Embryonic facial prominence (tissue), 1 donor: ENCODE data around the gene RNF13.

Experiments used
- DNase-seq: peaks from one replicate; pipeline ENCODE4 v3.0.0-alpha.2; 2016; ENCODE audit errors: extremely low spot score

Gene RNF13

DNA sequence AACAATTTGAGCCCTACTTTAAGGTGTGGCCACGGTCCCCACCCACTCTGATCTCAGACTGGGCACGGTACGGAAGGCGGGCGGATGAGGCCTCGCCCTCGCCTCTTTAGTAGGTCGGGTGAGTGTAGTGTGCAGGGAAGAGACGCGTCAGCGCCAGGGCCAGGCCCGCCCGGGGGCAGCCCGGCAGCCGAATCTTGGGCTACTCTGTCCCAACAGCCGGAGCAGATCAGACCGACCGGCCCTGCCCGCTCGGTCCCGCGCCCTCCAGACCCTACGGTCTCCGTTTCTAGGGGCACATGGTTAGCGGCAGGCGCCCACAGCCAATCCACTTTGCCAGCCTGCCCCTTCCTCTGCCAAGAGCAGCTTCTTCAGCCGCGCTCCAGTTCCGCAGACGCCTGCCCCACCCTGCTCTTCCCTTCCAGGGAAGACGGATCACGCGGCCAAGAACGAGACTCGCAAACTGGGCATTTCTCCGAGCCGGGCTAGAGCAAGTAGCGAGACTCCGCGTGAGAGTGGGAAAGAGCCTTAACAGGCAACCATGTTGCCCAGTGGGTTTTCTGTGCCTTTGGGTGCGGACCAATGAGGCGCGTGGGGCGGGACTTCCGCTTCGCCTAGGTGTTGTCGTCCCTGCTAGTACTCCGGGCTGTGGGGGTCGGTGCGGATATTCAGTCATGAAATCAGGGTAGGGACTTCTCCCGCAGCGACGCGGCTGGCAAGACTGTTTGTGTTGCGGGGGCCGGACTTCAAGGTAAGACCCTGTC lies at the start of gene RNF13:
RNF13 (plus strand) TSS at position 610 of the 761 bp plus-strand sequence. CDS start 32,812 bp downstream, outside the sequence.
- DNase-seq, result peak; percentile 86

DNA sequence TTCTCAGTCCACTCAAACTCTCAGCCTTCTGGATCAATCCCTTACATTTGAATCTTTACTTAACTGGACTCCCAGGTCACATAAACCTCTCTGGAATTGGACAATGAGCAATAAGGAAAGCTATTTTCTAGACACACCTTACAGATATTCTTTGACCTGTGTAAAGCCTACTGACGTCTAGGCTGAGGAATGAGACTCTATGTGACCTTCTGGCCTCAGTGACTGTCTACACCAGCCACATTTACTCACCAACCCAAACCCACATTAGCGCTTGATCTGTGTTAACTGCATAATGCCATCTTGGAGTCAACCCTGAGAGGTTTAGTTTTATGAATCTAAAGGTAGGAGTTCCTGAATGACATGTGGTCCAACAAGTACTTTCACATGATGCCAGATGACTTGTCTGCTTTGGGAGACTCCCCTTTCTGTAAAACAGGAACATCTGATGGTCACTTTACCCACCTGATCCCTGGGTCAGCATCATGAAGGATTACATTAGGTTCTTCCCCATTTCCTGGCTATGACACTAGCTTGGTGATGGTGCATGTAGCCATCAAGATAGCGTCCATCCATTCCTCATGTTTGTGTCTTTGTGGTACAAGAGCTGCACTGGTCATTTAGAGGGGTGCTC lies 49.3 kb upstream of the RNF13 start:
- DNase-seq, result no peak

GRCh38 chr3:149764302-149764701 lies 48.7 kb upstream of the RNF13 start:
- no peak for DNase-seq

GRCh38 chr3:149765762-149766334 lies 47.2 kb upstream of the RNF13 start:
- no peak for DNase-seq

- no peak for DNase-seq
These were observed 45.3 kb upstream of the RNF13 start for GRCh38 chr3:149767720-149768119.

- DNase-seq, result no peak
These were observed 44.3 kb upstream of the RNF13 start for GRCh38 chr3:149768704-149769103.

- DNase-seq, result no peak
These were observed 42.8 kb upstream of the RNF13 start for GRCh38 chr3:149770246-149770645.

DNA sequence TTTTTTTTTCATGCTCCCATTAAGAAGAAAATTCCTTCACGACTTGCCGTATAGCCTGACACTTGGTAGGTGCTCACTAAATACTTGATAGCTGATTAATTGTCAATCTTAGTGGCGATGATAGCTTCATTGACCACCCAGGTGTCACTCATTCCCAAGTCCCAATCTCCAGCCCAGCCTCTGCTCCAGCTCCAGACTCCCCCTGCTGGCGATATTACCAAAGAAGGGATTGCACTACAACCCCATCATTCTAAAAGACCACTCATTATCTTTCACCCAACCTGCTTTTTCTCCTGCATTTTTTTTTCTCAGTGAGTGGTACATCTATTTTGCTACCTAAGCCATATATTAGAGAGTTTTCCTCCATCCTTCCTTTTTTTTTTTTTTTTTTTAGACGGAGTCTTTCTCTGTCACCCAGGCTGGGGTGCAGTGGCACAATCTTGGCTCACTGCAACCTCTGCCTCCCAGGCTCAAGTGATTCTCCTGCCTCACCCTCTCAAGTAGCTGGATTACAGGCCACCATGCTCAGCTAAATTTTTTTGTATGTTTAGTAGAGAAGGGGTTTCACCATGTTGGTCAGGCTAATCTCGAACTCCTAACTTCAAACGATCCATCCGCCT lies 41.3 kb upstream of the RNF13 start:
- DNase-seq, result no peak

- DNase-seq, result no peak
These were observed 40.2 kb upstream of the RNF13 start for GRCh38 chr3:149772861-149773260.

GRCh38 chr3:149776170-149776569 lies 36.8 kb upstream of the RNF13 start:
- no peak for DNase-seq

GRCh38 chr3:149777414-149778214 lies 35.4 kb upstream of the RNF13 start:
- no peak for DNase-seq

DNA sequence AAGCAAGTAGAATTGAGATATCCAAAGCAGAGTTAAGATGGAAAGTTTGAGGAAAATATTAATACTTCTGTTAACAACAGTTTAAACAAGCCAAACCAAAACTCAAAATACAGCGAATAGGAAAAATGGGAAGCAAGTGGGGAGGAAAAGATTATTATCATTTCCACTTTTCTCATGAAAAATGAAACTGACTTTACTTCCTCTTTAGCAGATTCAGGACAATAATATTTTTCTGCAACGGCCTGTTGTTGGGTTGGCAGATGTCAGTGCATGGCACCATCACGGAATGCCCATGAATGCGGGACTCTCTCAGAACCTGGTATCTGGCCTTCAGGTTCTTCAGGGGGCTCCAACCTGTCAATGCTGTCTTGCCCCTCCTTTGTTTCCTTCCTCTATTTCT lies 31.8 kb upstream of the RNF13 start:
- no peak for DNase-seq

DNA sequence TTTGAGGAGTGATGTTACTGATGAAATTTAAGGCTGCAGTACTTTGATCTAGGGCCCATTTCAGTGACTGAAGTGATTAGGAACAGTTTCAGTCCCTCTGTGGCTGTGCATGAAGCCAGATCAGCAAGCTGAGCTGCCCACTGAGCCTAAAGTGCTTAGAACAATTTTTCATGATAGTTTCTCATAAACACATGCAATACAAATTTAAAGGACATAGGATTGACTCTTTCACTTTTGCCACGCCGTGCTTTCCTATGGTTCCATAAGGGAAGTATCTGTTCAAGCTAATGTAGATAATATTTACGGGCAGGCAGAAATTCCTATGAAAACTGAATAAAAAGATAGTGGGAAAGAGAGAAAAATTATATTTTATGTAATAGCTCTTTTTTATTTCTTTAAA lies 31.3 kb upstream of the RNF13 start:
- no peak for DNase-seq

DNA sequence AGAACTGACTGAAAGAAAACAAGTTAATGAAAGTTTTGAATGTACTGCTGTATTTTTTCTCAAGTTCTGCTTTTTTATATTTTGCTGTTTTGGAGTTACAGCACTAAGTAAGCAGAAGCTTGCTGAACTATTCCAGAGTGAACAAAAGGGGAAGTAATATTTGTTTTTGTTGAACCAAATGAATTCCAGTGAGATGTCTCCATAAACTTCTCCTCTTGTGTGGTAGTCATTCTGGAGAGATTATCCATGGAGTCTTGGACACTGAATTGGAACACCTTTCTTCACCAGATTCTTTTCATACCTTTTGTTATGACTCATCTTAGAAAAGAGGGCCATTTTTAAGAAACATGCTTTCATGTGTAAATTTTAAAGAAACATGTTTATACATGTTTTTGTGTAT lies 29.4 kb upstream of the RNF13 start:
- DNase-seq, result no peak

GRCh38 chr3:149784064-149784704 lies 28.8 kb upstream of the RNF13 start:
- no peak for DNase-seq

GRCh38 chr3:149790268-149790667 lies 22.7 kb upstream of the RNF13 start:
- DNase-seq, result no peak

DNA sequence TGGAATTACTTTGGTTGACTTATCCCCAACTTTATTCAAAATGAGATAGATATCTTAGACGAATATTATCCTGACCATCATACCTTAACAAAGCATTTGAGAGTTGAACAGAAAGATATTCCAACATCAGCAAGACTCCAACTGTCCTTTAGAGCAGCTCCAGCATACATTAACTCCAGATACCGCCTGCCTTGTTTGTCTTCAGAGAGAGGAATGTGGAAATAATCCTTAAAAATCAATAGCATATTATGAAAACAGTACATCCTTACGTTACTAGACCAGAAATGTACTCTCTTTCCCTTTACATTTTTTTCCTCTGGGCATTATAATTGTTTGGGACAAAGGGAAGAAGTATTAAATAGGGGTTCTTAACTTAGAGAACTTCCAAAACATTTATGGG lies 22.3 kb upstream of the RNF13 start:
- no peak for DNase-seq

- DNase-seq, result no peak
These were observed 20.4 kb upstream of the RNF13 start, which contains the start of gene ANKUB1 for GRCh38 chr3:149792452-149793270. ANKUB1 (minus strand) TSS chr3:149792554; CDS start chr3:149792366, 188 bp downstream.

DNA sequence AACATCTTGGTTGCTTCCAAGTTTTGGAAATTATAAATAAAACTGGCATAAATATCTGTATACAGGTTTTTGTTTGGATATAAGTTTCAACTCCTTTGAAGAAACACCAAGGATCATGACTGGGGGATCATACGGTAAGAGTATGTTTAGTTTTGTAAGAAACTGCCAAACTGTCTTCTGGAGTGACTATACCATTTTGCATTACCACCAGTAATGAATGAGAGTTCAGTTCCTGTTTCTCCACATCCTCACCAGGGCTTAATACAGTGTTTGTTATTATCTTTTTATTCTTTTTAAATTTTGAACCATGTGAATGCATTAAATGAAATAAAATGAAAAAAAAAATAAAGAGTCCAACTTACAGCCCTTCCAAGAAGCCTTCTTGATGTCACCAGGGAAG lies 17.0 kb upstream of the RNF13 start:
- no peak for DNase-seq

DNA sequence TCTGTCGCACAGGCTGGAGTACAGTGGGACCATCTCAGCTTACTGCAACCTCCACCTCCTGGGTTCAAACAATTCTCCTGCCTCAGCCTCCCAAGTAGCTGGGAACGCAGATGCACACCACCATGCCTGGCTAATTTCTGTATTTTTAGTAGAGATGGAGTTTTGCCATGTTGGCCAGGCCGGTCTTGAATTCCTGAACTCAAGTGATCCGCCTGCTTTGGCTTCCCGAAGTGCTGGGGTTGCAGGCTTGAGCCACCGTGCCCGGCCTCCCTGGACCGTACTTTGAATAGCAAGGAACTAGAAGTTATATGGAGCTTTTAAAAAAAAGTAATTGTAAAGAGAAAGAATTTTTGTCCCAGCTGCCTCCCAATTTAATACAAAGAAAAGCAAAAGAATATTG lies 12.3 kb upstream of the RNF13 start:
- DNase-seq, result no peak
